Keratinocyte (primary cell): Measurements from ENCODE around the gene CEP78. TPM values are rescaled to one million over a fixed set of nuclear protein-coding genes. Genes with fewer than 3 reads are reported as not detected.

Source experiments
- DNase-seq: peaks from one replicate; pipeline ENCODE4 v3.0.0-alpha.2; 2011; ENCODE audit warnings: low read depth, missing footprints, low spot score
- FAIRE-seq: peaks from 2 replicates; lab custom pipeline; 2011; peaks lifted over from hg19 to GRCh38; lab: Jason Lieb, UNC
- H2AFZ ChIP-seq: 2 replicates; pipeline ENCODE4 v1.6.0; 2012; ENCODE audit warnings: low read length, control low read depth, inconsistent platforms; ENCODE audit not compliant: control insufficient read depth
- H3K27ac ChIP-seq: 2 replicates; pipeline ENCODE4 v1.5.1; 2011; ENCODE audit warnings: low read length; ENCODE audit not compliant: control insufficient read depth, insufficient read depth
- H3K27me3 ChIP-seq: 3 replicates; pipeline ENCODE4 v1.6.0; 2011; ENCODE audit warnings: low read length; ENCODE audit not compliant: control insufficient read depth, insufficient read depth; ENCODE audit errors: extremely low read depth
- H3K36me3 ChIP-seq, 2 experiments: 2 replicates in 1 of 2; 3 replicates in 1 of 2; pipeline ENCODE4 v1.5.1; 2011; ENCODE audit warnings: low read length in 2 of 2, mild to moderate bottlenecking in 1 of 2; ENCODE audit not compliant: control insufficient read depth in 2 of 2, insufficient read depth in 2 of 2; ENCODE audit errors: extremely low read depth in 1 of 2
- H3K4me1 ChIP-seq: 3 replicates; pipeline ENCODE4 v1.5.1; 2011; ENCODE audit warnings: low read length; ENCODE audit not compliant: control insufficient read depth, insufficient read depth; ENCODE audit errors: extremely low read depth
- H3K4me2 ChIP-seq: 3 replicates; pipeline ENCODE4 v1.6.0; 2011; ENCODE audit warnings: low read depth, low read length; ENCODE audit not compliant: control insufficient read depth, insufficient read depth; ENCODE audit errors: extremely low read depth
- H3K4me3 ChIP-seq, 3 experiments: fragments of 200-600 bp in 1 of 3; sonication (generic) in 1 of 3; 2 replicates in 2 of 3; 3 replicates in 1 of 3; pipeline ENCODE4 v1.5.1; 2011 to 2016; ENCODE audit warnings: low read length in 3 of 3, mild to moderate bottlenecking in 3 of 3, control low read depth in 2 of 3, inconsistent platforms in 1 of 3, low read depth in 1 of 3, mixed read lengths in 1 of 3, mixed run types in 1 of 3, moderate library complexity in 1 of 3; ENCODE audit not compliant: control insufficient read depth in 2 of 3, insufficient read depth in 2 of 3; ENCODE audit errors: extremely low read depth in 1 of 3
- H3K79me2 ChIP-seq: 2 replicates; pipeline ENCODE4 v1.6.0; 2012; ENCODE audit warnings: low read length; ENCODE audit not compliant: control insufficient read depth, insufficient read depth
- H3K9ac ChIP-seq: 3 replicates; pipeline ENCODE4 v1.6.0; 2011; ENCODE audit warnings: low read length; ENCODE audit not compliant: control insufficient read depth, insufficient read depth; ENCODE audit errors: extremely low read depth
- H3K9me1 ChIP-seq: 3 replicates; pipeline ENCODE4 v1.6.0; 2011; ENCODE audit warnings: low read length; ENCODE audit not compliant: control insufficient read depth, insufficient read depth; ENCODE audit errors: extremely low read depth
- H3K9me3 ChIP-seq: 2 replicates; pipeline ENCODE4 v1.5.1; 2012; ENCODE audit warnings: low read depth, low read length; ENCODE audit not compliant: control insufficient read depth
- H4K20me1 ChIP-seq: 3 replicates; pipeline ENCODE4 v1.6.0; 2011; ENCODE audit warnings: low read length; ENCODE audit not compliant: control insufficient read depth, insufficient read depth; ENCODE audit errors: extremely low read depth
- EZH2 ChIP-seq: IDR thresholded peaks from one replicate; pipeline ENCODE4 v1.6.1; 2012; ENCODE audit warnings: inconsistent platforms, mild to moderate bottlenecking, low read length, moderate library complexity
- dilution Hi-C: fragments of 300-500 bp; cut with MboI; formaldehyde crosslinking; loops from one replicate; pipeline ENCODE4 v1.7.0; 2020; ENCODE audit warnings: low sequenced_read_pairs; ENCODE audit not compliant: extremely low pct_ligation_motif_present
- polyA plus RNA-seq, 5 experiments: library from polyadenylated mRNA; depleted of rRNA in 3 of 5; stranded (reverse) in 3 of 5; stranded (forward) in 1 of 5; unstranded in 1 of 5; fragments of >200 nt; gene quantifications; 1 replicate in 1 of 5; 2 replicates in 3 of 5; 3 replicates in 1 of 5; pipeline versions ENCODE4 v1.2.1 to v1.2.3, GENCODE V29; 2011 to 2012; ENCODE audit warnings: missing spikeins in 2 of 5, low read depth in 1 of 5, low replicate concordance in 1 of 5
- small RNA-seq, 3 experiments: library from RNA; depleted of rRNA; stranded (forward); fragments of <200 nt; gene quantifications; one replicate each; pipeline ENCODE3, GENCODE V24; 2012; ENCODE audit warnings: low read depth in 3 of 3, low replicate concordance in 1 of 3; ENCODE audit not compliant: insufficient read length in 3 of 3
- TF ChIP-seq, protein P1 (sequence below), 3 experiments: IDR thresholded peaks in 1 of 3; conservative IDR thresholded peaks in 1 of 3; optimal IDR thresholded peaks in 1 of 3; 2 replicates in 2 of 3; 3 replicates in 1 of 3; pipeline versions ENCODE3 to v1.5.1; 2011; ENCODE audit warnings: low read length in 3 of 3, mild to moderate bottlenecking in 3 of 3, moderate library complexity in 2 of 3, control low read depth in 1 of 3, inconsistent platforms in 1 of 3; ENCODE audit not compliant: insufficient read depth in 2 of 3; ENCODE audit errors: extremely low read depth in 1 of 3

The CEP78 gene
- polyA plus RNA-seq, 1 donor (not counting 4 experiments of a cell fraction or from before 2014, with no cell fraction given), result 13.2 TPM

DNA sequence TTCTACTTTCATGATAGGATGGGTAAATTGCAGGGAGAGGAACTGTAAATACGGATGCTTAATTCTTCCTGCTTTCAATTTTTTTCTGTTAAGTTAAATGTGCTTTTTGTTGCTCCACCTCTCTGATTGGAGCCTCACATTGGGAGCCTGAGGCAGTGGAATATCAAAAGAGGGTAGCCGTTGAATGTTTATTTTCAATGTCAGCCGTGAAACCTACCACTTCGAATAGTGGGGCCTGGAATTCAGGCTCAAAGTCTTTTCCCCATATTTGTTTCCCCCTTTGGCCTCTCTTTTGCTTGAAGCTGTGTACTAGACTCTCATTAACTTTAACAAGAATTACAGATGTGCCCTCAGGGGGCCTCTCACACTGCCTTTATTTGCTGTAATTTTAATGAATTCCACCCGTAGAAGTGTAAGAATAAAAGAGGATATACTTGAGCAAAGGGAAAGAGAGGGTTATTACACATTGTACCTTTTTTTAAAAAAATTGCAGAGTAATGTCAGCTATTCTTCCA, 90.0 kb downstream of the CEP78 start:
- no peak for TF ChIP-seq EZH2
- TF ChIP-seq, protein P1, sequence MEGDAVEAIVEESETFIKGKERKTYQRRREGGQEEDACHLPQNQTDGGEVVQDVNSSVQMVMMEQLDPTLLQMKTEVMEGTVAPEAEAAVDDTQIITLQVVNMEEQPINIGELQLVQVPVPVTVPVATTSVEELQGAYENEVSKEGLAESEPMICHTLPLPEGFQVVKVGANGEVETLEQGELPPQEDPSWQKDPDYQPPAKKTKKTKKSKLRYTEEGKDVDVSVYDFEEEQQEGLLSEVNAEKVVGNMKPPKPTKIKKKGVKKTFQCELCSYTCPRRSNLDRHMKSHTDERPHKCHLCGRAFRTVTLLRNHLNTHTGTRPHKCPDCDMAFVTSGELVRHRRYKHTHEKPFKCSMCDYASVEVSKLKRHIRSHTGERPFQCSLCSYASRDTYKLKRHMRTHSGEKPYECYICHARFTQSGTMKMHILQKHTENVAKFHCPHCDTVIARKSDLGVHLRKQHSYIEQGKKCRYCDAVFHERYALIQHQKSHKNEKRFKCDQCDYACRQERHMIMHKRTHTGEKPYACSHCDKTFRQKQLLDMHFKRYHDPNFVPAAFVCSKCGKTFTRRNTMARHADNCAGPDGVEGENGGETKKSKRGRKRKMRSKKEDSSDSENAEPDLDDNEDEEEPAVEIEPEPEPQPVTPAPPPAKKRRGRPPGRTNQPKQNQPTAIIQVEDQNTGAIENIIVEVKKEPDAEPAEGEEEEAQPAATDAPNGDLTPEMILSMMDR (optimal IDR thresholded peaks at IDR 0.05 in 1 of 3, IDR thresholded peaks at IDR 0.05 in 1 of 3, conservative IDR thresholded peaks at IDR 0.05 in 1 of 3; ENCODE audit: extremely low read depth in 1 of 3, insufficient read depth in 2 of 3, low read length in 3 of 3), result no peak
- no peak overlapping the region for H3K4me2 ChIP-seq
- no peaks in the 10 kb centered on the region for H3K4me1 ChIP-seq
- H3K79me2 ChIP-seq, result no peaks in the 10 kb centered on the region
- no peak overlapping the region for H3K27ac ChIP-seq
- FAIRE-seq (no peak), DNase-seq (no peak)
- H3K36me3 ChIP-seq, result peaks cover 0 to 31% of the 10 kb centered on the region in 2 experiments
- H3K27me3 ChIP-seq, result no peaks in the 10 kb centered on the region
- dilution Hi-C loops, result no loop called here
- no peak overlapping the region for H3K9ac ChIP-seq
- no peak overlapping the region for H3K4me3 ChIP-seq
- no peaks in the 10 kb centered on the region for H3K9me3 ChIP-seq
- H2AFZ ChIP-seq, result no peak overlapping the region
- H3K9me1 ChIP-seq, result no peaks in the 10 kb centered on the region
- no peaks in the 10 kb centered on the region for H4K20me1 ChIP-seq

GRCh38 chr9:78326564-78326963, 90.7 kb downstream of the CEP78 start:
- dilution Hi-C loops, result no loop called here
- Histone ChIP-seq H4K20me1 (no peaks in the 10 kb centered on the region), H3K36me3 (peaks cover 0 to 26% of the 10 kb centered on the region in 2 experiments)

More at GRCh38 chr9:78326564-78326963, 90.7 kb downstream of the CEP78 start:
- Histone ChIP-seq H3K79me2 (no peaks in the 10 kb centered on the region), H3K4me1 (no peaks in the 10 kb centered on the region), H3K27me3 (no peaks in the 10 kb centered on the region), H3K27ac (no peak overlapping the region), H3K4me2 (no peak overlapping the region), H2AFZ (no peak overlapping the region), H3K9me1 (no peaks in the 10 kb centered on the region), H3K9ac (no peak overlapping the region), H3K9me3 (no peaks in the 10 kb centered on the region), H3K4me3 (no peak overlapping the region)
- FAIRE-seq (no peak), DNase-seq (no peak)
- TF ChIP-seq EZH2, result no peak
- TF ChIP-seq, protein P1 (optimal IDR thresholded peaks at IDR 0.05 in 1 of 3, IDR thresholded peaks at IDR 0.05 in 1 of 3, conservative IDR thresholded peaks at IDR 0.05 in 1 of 3; ENCODE audit: extremely low read depth in 1 of 3, insufficient read depth in 2 of 3, low read length in 3 of 3), result no peak

Small RNAs within 50 kb of the gene (small RNA-seq; reads per million reads assigned to genes)
- gene AL353705.4, result 0 reads per million in 3 experiments

Other genes with a start within 250 kb of the CEP78 start
- gene GNAQ, start 204.3 kb upstream of the CEP78 start, polyA plus RNA-seq, result 47.3 to 64.3 TPM (median 54.6 TPM) in 3 replicates
- gene PSAT1, start 61.0 kb downstream of the CEP78 start, polyA plus RNA-seq, result 30.2 to 88.9 TPM (median 62.7 TPM) in 3 replicates